ENCODE results near the gene EPB41L5.
"Not testable (repeated sequence)": the region's sequence is repeated elsewhere in the genome, so short reads cannot be mapped to it uniquely, and the experiment has no call there.

EPB41L5 gene

DNA sequence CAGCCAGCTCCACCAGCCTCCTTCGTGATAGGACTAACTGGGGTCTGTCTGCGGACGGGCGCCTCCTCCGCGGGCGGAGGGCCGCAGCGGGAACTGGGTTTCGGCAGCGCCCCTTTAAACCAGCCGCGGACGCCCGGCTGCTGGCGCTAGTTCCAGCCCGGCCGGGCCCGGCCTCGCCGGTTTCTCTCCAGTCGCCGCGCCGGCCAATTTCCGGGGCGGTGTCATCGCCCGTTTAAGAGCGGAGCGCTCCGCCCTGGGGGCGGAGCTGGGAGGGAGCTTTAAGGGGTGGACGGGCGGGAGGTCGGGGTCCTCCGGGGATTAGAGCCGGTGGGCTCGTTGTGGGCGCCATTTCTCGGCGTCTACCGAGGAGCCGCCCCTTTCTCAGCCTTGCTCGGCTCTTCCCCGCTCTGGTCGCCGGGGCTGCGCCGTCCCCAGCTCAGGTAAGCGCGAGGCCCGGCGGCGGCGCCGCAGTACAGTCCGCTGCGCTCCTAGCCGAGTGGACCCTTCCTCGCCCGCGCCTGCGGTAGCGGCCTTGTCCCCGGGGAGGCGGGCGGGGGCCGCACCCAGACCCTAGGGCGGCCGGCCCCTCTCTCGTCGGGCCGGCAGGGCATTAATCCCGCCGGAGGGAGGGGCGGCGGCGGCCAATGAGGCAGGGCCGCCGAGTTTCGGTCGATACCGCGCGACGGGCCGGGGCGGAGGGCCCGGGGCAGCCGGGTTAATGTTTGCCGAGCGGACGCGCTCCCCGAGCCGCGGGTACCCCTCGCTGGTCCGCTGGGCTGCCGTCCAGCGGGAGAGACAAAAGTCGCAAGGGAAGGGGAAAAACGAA lies at the start of gene EPB41L5:
Gene EPB41L5, plus strand, starts transcription at position 307 of the 826 bp plus-strand sequence. CDS start 6,008 bp downstream, outside the sequence.
- in situ Hi-C loops (cut with MboI; ENCODE audit: low sequenced_read_pairs): no loop called here

DNA sequence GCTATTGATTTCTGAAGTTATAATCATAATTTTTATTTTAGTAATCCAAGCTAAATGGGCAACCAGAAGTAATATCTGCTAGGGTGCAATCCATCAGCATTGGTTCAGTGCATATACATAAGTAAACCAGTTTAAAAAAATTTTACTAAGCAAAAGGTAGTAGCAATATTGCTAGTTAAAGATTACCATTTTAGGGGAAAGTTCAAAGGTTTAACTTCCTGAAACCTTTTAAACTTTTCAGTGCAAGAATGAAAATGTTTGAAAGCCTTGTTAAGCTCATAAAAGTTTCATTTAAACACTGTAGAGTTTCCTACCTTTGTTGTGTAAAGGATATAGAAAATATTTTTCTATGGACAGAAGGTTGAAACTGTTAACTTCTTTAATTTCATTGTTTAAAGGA lies 31.0 kb upstream of the EPB41L5 start:
- in situ Hi-C loops (cut with MboI; ENCODE audit: low sequenced_read_pairs): no loop called here

GRCh38 chr2:119982506-119982905 lies 30.4 kb upstream of the EPB41L5 start:
- in situ Hi-C loops (cut with MboI; ENCODE audit: low sequenced_read_pairs): no loop called here

- in situ Hi-C loops (cut with MboI; ENCODE audit: low sequenced_read_pairs): no loop called here
Observed at GRCh38 chr2:119983108-119983507, 29.8 kb upstream of the EPB41L5 start.

DNA sequence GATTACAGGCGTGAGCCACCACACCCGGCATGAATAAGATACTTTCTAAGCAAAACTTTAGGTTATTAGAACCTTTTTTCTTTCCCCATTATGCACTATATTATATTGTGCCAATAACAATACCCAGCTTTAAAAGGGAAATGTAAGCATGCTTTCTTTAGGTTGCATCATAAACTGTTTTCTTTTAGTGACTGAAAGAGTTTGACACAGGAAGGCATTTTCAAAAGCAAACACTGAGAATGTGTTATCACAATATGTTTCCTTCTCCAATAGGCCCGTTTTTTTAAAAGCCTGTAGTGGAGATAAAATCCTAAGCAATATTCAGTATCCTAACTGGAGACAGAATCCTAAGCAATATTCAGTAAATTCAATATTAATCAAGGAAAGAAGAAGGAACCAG lies 16.7 kb upstream of the EPB41L5 start:
- in situ Hi-C loops (cut with MboI; ENCODE audit: low sequenced_read_pairs): no loop called here

DNA sequence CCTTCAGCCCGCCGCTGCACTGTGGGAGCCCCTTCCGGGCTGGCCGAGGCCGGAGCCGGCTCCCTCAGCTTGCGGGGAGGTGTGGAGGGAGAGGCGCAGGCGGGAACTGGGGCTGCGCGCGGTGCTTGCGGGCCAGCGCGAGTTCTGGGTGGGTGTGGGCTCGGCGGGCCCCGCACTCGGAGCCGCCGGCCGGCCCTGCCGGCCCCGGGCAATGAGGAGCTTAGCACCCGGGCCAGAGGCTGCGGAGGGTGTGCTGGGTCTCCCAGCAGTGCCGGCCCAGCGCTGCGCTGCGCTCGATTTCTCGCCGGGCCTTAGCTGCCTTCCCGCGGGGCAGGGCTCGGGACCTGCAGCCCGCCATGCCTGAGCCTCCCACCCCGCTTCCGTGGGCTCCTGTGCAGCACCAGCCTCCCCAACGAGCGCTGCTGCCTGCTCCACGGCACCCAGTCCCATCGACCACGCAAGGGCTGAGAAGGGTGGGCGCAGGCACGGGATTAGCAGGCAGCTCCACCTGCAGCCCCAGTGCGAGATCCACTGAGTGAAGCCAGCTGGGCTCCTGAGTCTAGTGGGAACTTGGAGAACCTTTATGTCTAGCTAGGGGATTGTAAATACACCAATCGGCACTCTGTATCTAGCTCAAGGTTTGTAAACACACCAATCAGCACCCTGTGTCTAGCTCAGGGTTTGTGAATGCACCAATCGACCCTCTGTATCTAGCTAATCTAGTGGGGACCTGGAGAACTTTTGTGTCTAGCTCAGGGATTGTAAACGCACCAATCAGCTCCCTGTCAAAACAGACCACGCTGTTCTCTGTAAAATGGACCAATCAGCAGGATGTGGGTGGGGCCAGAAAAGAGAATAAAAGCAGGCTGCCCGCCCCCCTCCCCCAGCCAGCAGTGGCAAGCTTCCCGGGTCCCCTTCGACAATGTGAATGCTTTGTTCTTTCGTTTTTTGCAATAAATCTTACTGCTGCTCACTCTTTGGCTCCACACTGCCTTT lies 15.7 kb upstream of the EPB41L5 start:
- in situ Hi-C loops (cut with MboI; ENCODE audit: low sequenced_read_pairs): not testable (repeated sequence)

GRCh38 chr2:120001471-120001870 lies 11.4 kb upstream of the EPB41L5 start:
- in situ Hi-C loops (cut with MboI; ENCODE audit: low sequenced_read_pairs): no loop called here

- in situ Hi-C loops (cut with MboI; ENCODE audit: low sequenced_read_pairs): no loop called here
Observed at GRCh38 chr2:120004254-120004653, 8.6 kb upstream of the EPB41L5 start.

GRCh38 chr2:120005834-120006521 lies 6.9 kb upstream of the EPB41L5 start:
- in situ Hi-C loops (cut with MboI; ENCODE audit: low sequenced_read_pairs): no loop called here

- in situ Hi-C loops (cut with MboI; ENCODE audit: low sequenced_read_pairs): no loop called here
Observed at GRCh38 chr2:120007851-120008250, 5.0 kb upstream of the EPB41L5 start.

DNA sequence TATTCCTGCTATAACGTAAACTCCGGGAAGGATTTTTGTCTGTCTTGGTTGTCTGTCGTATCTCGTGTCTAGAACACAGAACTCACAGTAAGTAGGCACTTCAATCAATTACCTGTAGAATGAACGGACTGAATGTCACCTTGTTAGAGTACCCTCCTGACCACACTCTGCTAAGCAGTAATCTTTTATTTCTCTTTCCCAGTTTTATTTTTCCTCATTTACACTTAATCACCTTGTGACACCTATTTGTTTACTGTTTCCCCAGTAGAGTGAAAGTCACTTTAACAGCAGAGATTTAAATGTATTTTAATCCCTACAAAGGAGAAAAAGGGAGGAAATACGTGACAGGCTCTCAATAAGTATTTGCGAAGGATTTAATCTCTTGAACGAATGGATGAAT lies 514 bp upstream of the EPB41L5 start:
- in situ Hi-C loops (cut with MboI; ENCODE audit: low sequenced_read_pairs): no loop called here

DNA sequence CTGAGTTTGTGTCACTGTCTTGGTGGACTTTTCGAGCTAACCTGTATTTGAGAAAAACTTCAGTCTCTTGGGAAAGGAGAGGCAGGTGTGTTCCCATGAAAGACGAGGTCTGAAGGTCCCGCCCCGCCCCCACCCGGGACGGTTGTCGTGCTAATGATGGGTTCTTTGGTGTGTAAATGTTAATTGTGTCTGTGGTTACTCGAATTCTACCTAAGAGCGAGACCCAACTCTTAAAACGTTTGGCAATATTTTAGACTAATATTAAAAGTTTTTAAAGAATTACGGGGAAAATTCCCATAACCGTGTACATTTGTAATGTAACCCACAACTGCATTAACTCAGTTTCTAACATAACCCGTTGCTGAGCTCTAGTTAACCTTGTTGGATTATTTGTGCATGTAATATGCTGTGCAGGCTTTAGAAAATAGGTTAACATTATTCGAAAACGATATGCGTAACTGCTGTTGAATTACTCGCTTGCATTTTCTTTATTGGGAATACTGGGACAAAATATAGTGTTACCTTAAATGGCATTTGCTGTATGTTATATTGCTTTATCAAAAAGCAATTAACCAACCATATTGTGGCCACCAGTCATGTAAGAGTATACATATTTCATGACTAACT lies 833 bp downstream of the EPB41L5 start:
- in situ Hi-C loops (cut with MboI; ENCODE audit: low sequenced_read_pairs): no loop called here

GRCh38 chr2:120014226-120014980 lies 1.5 kb downstream of the EPB41L5 start:
- in situ Hi-C loops (cut with MboI; ENCODE audit: low sequenced_read_pairs): no loop called here

GRCh38 chr2:120016800-120017199 lies 3.9 kb downstream of the EPB41L5 start:
- in situ Hi-C loops (cut with MboI; ENCODE audit: low sequenced_read_pairs): no loop called here

- in situ Hi-C loops (cut with MboI; ENCODE audit: low sequenced_read_pairs): no loop called here
Observed at GRCh38 chr2:120017201-120017600, 4.3 kb downstream of the EPB41L5 start.

DNA sequence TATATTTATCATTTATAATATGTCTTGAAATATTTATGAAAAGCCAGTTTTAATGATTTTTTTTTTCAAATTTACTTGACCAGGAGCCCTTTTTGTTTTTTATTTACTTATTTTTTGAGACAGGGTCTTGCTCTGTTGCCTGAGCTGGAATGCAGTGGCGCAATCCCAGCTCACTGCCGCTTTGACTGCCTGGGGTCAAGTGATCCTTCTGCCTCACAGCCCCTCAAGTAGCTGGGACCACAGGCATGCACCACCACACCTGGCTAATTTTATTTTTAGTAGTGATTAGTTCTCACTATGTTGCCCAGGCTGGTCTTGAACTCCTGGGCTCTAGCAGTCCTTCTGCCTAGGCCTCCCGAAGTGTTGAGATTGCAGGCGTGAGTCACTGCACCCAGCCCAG lies 5.7 kb downstream of the EPB41L5 start:
- in situ Hi-C loops (cut with MboI; ENCODE audit: low sequenced_read_pairs): no loop called here

DNA sequence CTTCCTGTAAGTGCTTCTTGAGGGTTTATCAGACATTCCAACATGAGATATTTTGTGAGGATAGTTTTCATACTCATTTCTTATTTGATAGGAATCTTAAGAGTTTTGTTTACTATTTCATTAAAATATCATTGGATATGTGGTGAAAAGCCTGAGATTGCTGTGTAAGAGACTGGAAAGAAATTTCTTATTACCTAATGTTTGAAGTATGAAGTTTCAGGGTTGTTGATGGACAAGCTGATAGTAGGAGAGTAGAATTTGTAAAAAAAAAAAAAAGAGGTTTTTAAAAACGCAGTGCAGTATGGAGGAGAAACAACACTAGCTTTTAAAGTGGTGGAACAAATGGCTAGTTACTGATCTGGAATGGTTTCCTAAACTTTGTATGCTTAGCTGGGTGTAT lies 7.7 kb downstream of the EPB41L5 start:
- in situ Hi-C loops (cut with MboI; ENCODE audit: low sequenced_read_pairs): no loop called here

DNA sequence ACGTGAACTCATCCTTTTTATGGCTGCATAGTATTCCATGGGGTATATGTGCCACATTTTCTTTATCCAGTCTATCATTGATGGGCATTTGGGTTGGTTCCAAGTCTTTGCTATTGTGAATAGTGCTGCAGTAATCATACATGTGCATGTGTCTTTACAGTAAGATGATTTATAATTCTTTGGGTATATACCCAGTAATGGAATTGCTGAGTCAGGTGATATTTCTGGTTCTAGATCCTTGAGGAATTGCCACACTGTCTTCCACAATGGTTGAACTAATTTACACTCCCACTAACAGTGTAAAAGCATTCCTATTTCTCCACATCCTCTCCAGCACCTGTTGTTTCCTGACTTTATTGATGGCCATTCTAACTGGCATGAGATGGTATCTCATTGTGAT lies 9.6 kb downstream of the EPB41L5 start:
- in situ Hi-C loops (cut with MboI; ENCODE audit: low sequenced_read_pairs): not testable (repeated sequence)

DNA sequence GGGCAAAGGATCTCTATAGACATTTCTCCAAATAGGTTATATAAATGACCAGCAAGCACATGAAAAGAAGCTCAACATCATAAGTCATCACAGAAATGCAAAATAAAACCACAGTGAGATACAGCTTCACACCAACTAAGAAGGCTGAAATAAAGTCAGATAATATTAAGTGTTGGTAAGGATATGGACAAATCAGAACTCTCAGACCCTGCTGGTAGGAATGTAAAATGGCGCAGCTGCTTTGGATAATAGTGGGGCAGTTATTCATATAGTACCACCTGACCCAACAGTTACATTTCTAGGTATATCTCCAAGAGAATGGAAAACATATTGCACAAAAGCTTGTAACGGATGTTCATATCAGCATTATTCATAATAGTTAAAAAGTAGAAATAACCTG lies 14.0 kb downstream of the EPB41L5 start:
- in situ Hi-C loops (cut with MboI; ENCODE audit: low sequenced_read_pairs): no loop called here

DNA sequence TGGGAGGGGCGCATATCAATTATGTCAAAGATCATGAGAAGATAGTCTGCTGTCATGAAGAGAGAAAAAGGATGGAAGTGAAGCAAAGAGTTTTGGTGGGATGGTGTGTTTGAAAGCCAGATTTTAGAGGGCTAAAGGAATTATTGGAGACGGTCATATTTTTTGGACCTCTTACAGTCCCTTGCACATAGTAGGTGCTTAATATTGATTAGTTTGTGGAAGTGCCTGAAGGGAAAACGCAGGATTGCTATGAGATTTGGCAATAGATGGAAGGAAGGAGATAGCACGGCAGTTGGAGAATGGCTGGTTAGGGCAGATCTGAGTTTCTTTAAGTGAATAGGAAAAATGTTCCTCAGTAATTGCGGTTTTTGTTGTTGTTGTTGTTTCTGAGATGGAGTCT lies 15.9 kb downstream of the EPB41L5 start:
- in situ Hi-C loops (cut with MboI; ENCODE audit: low sequenced_read_pairs): no loop called here

Measured in HL-60/S4 treated with phorbol 12-myristate 13-acetate at 8.2 ng/mL for 4 days and 3 days (cell line).